Measurements from ENCODE around the gene MSLN. TPM values are rescaled to one million over a fixed set of nuclear protein-coding genes. Genes with fewer than 3 reads are reported as not detected.

Gene MSLN
- polyA plus RNA-seq, 1 of the 3 experiments (the other 2 are of a cell fraction), result 0.02 TPM

DNA sequence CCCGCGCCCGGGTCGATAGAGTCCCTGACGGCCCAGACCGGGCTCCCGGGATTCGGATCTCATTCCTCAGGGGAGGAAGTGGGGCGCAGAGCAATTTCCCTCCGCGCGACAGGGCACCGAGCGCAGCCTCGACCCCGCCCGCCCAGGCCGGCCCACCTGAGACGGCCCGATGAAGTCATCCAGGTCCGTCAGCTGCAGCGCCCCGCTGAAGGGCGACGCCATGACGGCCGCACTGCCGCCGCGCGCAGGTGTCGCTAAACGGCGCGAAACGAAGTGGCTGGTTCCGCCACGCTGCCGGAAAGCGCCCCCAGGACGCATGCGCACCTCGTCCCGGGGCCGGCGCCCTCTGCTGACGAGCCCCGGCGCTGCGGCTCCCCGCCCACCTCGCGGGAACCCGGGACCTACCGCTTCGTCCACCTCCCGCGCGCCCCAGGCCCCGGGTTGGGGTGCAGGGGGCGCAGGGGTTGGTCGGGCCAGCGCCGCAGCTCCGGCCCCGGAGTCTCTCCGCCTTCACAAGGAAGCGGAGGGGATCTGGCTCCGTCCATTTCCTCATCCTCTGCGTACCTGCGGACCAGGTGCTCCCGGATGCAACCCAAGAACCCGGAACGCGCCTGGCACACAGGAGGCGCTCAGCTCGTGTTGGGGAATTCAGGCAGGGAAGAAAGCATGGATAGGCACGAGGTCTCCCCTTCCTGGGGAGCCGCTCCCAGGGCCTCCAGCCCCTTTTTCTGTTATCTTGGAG, 19.6 kb upstream of the MSLN start, which contains the start of gene CIAO3 (continued):
- TF ChIP-seq REST (IDR thresholded peaks at IDR 0.05; ENCODE audit: low read depth, low read length), result 0 out of 2 replicates have a peak, but pooled peaks have one; percentile 33
- TF ChIP-seq, protein P1, sequence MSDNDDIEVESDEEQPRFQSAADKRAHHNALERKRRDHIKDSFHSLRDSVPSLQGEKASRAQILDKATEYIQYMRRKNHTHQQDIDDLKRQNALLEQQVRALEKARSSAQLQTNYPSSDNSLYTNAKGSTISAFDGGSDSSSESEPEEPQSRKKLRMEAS (IDR thresholded peaks at IDR 0.05; ENCODE audit: low read depth), result peak; percentile 71
- TF ChIP-seq FOSL2 (IDR thresholded peaks at IDR 0.05; ENCODE audit: borderline replicate concordance, low read depth), result peak; percentile 10; the same call in 1 of the 2 replicates
- no peak for TF ChIP-seq EZH2phosphoT487 (IDR thresholded peaks at IDR 0.05; ENCODE audit: borderline replicate concordance, low read depth)
- no peak for TF ChIP-seq USF1 (IDR thresholded peaks at IDR 0.05; ENCODE audit: borderline replicate concordance, low read depth)
- TF ChIP-seq MEF2A (IDR thresholded peaks at IDR 0.05; ENCODE audit: borderline replicate concordance, low read depth), result no peak
- no peak for TF ChIP-seq RXRA (IDR thresholded peaks at IDR 0.05; ENCODE audit: borderline replicate concordance, low read depth)
- TF ChIP-seq GATA2 (CRISPR knock-in tag; IDR thresholded peaks at IDR 0.05), result no peak
- TF ChIP-seq ZBTB33 (IDR thresholded peaks at IDR 0.05; ENCODE audit: borderline replicate concordance, low read depth), result peak; percentile 87
- TF ChIP-seq JUND (IDR thresholded peaks at IDR 0.05), result no peak
- no peak for TF ChIP-seq TEAD4 (IDR thresholded peaks at IDR 0.05; ENCODE audit: borderline replicate concordance, insufficient read depth)
- TF ChIP-seq RAD21 (IDR thresholded peaks at IDR 0.05; ENCODE audit: low read length), result no peak; the same call in 1 of the 2 replicates
- TF ChIP-seq, protein P2, sequence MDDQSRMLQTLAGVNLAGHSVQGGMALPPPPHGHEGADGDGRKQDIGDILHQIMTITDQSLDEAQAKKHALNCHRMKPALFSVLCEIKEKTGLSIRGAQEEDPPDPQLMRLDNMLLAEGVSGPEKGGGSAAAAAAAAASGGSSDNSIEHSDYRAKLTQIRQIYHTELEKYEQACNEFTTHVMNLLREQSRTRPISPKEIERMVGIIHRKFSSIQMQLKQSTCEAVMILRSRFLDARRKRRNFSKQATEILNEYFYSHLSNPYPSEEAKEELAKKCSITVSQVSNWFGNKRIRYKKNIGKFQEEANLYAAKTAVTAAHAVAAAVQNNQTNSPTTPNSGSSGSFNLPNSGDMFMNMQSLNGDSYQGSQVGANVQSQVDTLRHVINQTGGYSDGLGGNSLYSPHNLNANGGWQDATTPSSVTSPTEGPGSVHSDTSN (IDR thresholded peaks at IDR 0.05), result peak; percentile 44
- TF ChIP-seq, protein P3, sequence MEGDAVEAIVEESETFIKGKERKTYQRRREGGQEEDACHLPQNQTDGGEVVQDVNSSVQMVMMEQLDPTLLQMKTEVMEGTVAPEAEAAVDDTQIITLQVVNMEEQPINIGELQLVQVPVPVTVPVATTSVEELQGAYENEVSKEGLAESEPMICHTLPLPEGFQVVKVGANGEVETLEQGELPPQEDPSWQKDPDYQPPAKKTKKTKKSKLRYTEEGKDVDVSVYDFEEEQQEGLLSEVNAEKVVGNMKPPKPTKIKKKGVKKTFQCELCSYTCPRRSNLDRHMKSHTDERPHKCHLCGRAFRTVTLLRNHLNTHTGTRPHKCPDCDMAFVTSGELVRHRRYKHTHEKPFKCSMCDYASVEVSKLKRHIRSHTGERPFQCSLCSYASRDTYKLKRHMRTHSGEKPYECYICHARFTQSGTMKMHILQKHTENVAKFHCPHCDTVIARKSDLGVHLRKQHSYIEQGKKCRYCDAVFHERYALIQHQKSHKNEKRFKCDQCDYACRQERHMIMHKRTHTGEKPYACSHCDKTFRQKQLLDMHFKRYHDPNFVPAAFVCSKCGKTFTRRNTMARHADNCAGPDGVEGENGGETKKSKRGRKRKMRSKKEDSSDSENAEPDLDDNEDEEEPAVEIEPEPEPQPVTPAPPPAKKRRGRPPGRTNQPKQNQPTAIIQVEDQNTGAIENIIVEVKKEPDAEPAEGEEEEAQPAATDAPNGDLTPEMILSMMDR (IDR thresholded peaks at IDR 0.05), result peak; percentile 74
- TF ChIP-seq RCOR1 (IDR thresholded peaks at IDR 0.05; ENCODE audit: low read length), result no peak
- TF ChIP-seq CHD2 (IDR thresholded peaks at IDR 0.05; ENCODE audit: low read length, partially characterized antibody), result peak; percentile 81
- peak; percentile 65; the same call in 1 of the 2 replicates for TF ChIP-seq SIN3A (IDR thresholded peaks at IDR 0.05; ENCODE audit: borderline replicate concordance, low read depth, low read length)
- no peak; the same call in 1 of the 2 replicates for TF ChIP-seq TCF12 (IDR thresholded peaks at IDR 0.05)
- TF ChIP-seq SMC3 (IDR thresholded peaks at IDR 0.05; ENCODE audit: low read depth, low read length), result peak; percentile 51; the same call in 1 of the 2 replicates
- TF ChIP-seq YY1 (IDR thresholded peaks at IDR 0.05; ENCODE audit: low read depth), result peak; percentile 96
